OCI-LY7 (cell line): Measurements from ENCODE around the gene ARL15. TPM values are rescaled to one million over a fixed set of nuclear protein-coding genes. Genes with fewer than 3 reads are reported as not detected.

Experiments
- BruUV-seq: library from RNA; stranded (reverse); fragments of 400-500 nt; replicated peaks from 2 replicates; lab custom pipeline; 2021; lab: Mats Ljungman, UMichigan
- CTCF ChIA-PET: fragments of 300-600 bp; sonication (Branson Sonifier 250); formaldehyde crosslinking; loops from one replicate; lab custom pipeline; 2022; ENCODE audit warnings: antibody characterized with exemption; ENCODE audit not compliant: unreplicated experiment; lab: Charles Lee
- POLR2A ChIA-PET: fragments of 300-600 bp; sonication (Branson Sonifier 250); formaldehyde crosslinking; loops from one replicate; lab custom pipeline; 2022; ENCODE audit warnings: antibody characterized with exemption; lab: Charles Lee
- DNase-seq: peaks from one replicate; pipeline ENCODE4 v3.0.0-alpha.2; 2015; ENCODE audit warnings: low spot score
- H2AFZ ChIP-seq: fragments of 200-600 bp; sonication (generic), shearing (Covaris generic); 2 replicates; pipeline ENCODE4 v1.6.1; 2014; ENCODE audit warnings: mild to moderate bottlenecking, antibody characterized with exemption, low read length, moderate library complexity
- H3K27ac ChIP-seq: fragments of 200-600 bp; sonication (generic); 2 replicates; pipeline ENCODE4 v1.5.1; 2014; ENCODE audit warnings: mixed run types, low read depth, mild to moderate bottlenecking, moderate library complexity, low read length, inconsistent platforms; ENCODE audit not compliant: poor library complexity, severe bottlenecking
- H3K36me3 ChIP-seq: fragments of 200-600 bp; sonication (generic); 2 replicates; pipeline ENCODE4 v1.6.1; 2014; ENCODE audit warnings: mild to moderate bottlenecking, antibody characterized with exemption, low read length, moderate library complexity, mixed read lengths; ENCODE audit not compliant: insufficient read depth
- H3K4me1 ChIP-seq: fragments of 200-600 bp; sonication (generic); 2 replicates; pipeline ENCODE4 v1.5.1; 2014; ENCODE audit warnings: mild to moderate bottlenecking, low read length; ENCODE audit not compliant: insufficient read depth, poor library complexity, severe bottlenecking
- H3K4me2 ChIP-seq: fragments of 200-600 bp; sonication (generic); 2 replicates; pipeline ENCODE4 v1.6.1; 2014; ENCODE audit warnings: mild to moderate bottlenecking, low read length
- H3K4me3 ChIP-seq: fragments of 200-600 bp; sonication (generic); 2 replicates; pipeline ENCODE4 v1.5.1; 2014; ENCODE audit warnings: mild to moderate bottlenecking, low read depth, low read length; ENCODE audit not compliant: poor library complexity, severe bottlenecking
- H3K79me2 ChIP-seq: fragments of 200-600 bp; sonication (generic); 2 replicates; pipeline ENCODE4 v1.6.1; 2016; ENCODE audit warnings: low read depth, mild to moderate bottlenecking, low read length, moderate library complexity, mixed read lengths; ENCODE audit not compliant: insufficient read depth
- H3K9me2 ChIP-seq: fragments of 200-600 bp; sonication (generic); 2 replicates; pipeline ENCODE4 v1.6.1; 2016; ENCODE audit warnings: mild to moderate bottlenecking, low read length, mixed read lengths; ENCODE audit not compliant: insufficient read depth
- H3K9me3 ChIP-seq: fragments of 200-600 bp; sonication (generic); 2 replicates; pipeline ENCODE4 v1.6.1; 2014; ENCODE audit warnings: mild to moderate bottlenecking, mixed run types, low read length, mixed read lengths
- H4K20me1 ChIP-seq: fragments of 200-600 bp; sonication (generic); 2 replicates; pipeline ENCODE4 v1.6.1; 2014; ENCODE audit warnings: mild to moderate bottlenecking, antibody characterized with exemption, low read length, moderate library complexity, mixed read lengths; ENCODE audit not compliant: insufficient read depth
- EZH2phosphoT487 ChIP-seq: fragments of 200-600 bp; sonication (generic); IDR thresholded peaks from 2 replicates; pipeline ENCODE4 v1.6.1; 2018; ENCODE audit warnings: low read depth, borderline replicate concordance, mild to moderate bottlenecking, mixed run types, antibody characterized with exemption, low read length, moderate library complexity, mixed read lengths
- intact Hi-C: fragments of 100-400 bp; cut with micrococcal nuclease; formaldehyde crosslinking; loops from one replicate; pipeline ENCODE4 v1.10.0; 2022; ENCODE audit not compliant: unreplicated experiment
- total RNA-seq, 2 experiments: library from RNA; depleted of rRNA in 1 of 2; stranded (reverse); fragments of >200 nt in 1 of 2; shearing (Covaris generic) in 1 of 2; gene quantifications; 2 replicates each; pipeline ENCODE4 v1.2.3, GENCODE V29; 2014 to 2022
- TF ChIP-seq, protein P1 (sequence below): fragments of 200-600 bp; sonication (generic); conservative IDR thresholded peaks from 2 replicates; pipeline ENCODE4 v1.5.1; 2014; ENCODE audit warnings: mild to moderate bottlenecking, antibody characterized with exemption, low read length, moderate library complexity, mixed read lengths

Gene ARL15
- total RNA-seq, 2 experiments from 2014 or later: 18.8 to 24.4 TPM

DNA sequence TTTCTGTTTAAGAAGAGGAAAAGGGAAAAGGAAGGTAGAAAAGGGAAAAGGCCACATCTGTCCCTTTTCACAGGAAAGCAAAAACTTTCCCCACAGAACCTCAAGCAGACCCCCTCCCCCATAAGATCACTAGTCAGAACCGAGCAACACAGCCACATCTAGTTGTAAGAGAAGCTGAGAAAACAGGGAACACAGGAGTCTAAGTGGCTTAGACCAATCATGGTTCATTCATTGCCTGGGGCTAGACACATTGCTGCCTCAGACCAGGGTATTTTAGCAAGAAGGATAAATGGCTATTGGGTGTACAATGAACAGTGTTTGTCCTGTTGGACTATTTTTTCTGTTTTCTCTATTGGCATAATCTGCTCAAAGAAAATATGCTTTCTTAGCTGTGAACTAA is 98.0 kb downstream of the ARL15 start:
- BruUV-seq: no TSS peak
- no peaks in the 10 kb centered on the region for H3K79me2 ChIP-seq
- CTCF ChIA-PET: no interaction called here

DNA sequence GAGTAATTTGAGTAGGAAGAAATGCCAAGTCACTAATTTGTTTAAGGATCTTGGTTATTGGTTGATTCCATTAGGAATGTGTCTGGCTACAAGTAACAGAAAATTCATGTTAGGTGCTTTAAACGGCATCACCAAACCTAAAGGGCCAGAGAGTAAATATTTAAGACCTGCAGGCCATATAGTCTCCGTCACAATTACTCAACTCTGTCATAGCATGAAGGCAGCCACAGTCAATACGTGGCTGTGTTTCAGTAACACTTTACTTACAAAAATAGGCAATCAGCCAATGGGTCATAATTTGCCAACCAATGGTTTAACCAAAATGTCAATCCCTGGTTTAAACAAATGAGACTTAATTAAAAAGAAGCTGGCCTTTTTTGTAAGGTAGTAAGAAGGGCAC is 98.5 kb downstream of the ARL15 start:
- no peak overlapping the region for H3K27ac ChIP-seq
- no peaks in the 10 kb centered on the region for H4K20me1 ChIP-seq
- intact Hi-C loops: no loop called here
- no peak overlapping the region for H3K4me2 ChIP-seq
- H3K79me2 ChIP-seq: no peaks in the 10 kb centered on the region
- POLR2A ChIA-PET: interaction anchor here (1.8 to 2.3 kb wide), 2 partner anchors 9 to 17 kb away, joined by 5 to 7 read pairs; no protein-coding TSS in a partner anchor
- no peak for DNase-seq
- CTCF ChIA-PET: interaction anchor here (1.0 kb wide), 1 partner anchor 9 kb away, joined by 3 read pairs; no protein-coding TSS in a partner anchor
- H3K4me3 ChIP-seq: no peak overlapping the region
- H3K4me1 ChIP-seq: peaks cover 5% of the 10 kb centered on the region
- TF ChIP-seq, protein P1, sequence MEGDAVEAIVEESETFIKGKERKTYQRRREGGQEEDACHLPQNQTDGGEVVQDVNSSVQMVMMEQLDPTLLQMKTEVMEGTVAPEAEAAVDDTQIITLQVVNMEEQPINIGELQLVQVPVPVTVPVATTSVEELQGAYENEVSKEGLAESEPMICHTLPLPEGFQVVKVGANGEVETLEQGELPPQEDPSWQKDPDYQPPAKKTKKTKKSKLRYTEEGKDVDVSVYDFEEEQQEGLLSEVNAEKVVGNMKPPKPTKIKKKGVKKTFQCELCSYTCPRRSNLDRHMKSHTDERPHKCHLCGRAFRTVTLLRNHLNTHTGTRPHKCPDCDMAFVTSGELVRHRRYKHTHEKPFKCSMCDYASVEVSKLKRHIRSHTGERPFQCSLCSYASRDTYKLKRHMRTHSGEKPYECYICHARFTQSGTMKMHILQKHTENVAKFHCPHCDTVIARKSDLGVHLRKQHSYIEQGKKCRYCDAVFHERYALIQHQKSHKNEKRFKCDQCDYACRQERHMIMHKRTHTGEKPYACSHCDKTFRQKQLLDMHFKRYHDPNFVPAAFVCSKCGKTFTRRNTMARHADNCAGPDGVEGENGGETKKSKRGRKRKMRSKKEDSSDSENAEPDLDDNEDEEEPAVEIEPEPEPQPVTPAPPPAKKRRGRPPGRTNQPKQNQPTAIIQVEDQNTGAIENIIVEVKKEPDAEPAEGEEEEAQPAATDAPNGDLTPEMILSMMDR: no peak
- TF ChIP-seq EZH2phosphoT487: no peak
- H2AFZ ChIP-seq: no peak overlapping the region
- H3K36me3 ChIP-seq: no peaks in the 10 kb centered on the region
- no peaks in the 10 kb centered on the region for H3K9me3 ChIP-seq
- no TSS peak for BruUV-seq
- H3K9me2 ChIP-seq: no peaks in the 10 kb centered on the region

More for the DNA sequence above, 98.0 kb downstream of the ARL15 start:
- Histone ChIP-seq H3K9me3 (no peaks in the 10 kb centered on the region), H3K36me3 (no peaks in the 10 kb centered on the region), H3K9me2 (no peaks in the 10 kb centered on the region), H3K4me3 (no peak overlapping the region), H3K4me1 (peaks cover 5% of the 10 kb centered on the region), H4K20me1 (no peaks in the 10 kb centered on the region), H3K27ac (no peak overlapping the region), H3K4me2 (no peak overlapping the region), H2AFZ (no peak overlapping the region)
- no peak for TF ChIP-seq EZH2phosphoT487
- TF ChIP-seq, protein P1: no peak
- intact Hi-C loops: no loop called here
- POLR2A ChIA-PET: interaction anchor here (1.8 to 2.3 kb wide), 2 partner anchors 10 to 17 kb away, joined by 5 to 7 read pairs; no protein-coding TSS in a partner anchor
- DNase-seq: no peak

DNA sequence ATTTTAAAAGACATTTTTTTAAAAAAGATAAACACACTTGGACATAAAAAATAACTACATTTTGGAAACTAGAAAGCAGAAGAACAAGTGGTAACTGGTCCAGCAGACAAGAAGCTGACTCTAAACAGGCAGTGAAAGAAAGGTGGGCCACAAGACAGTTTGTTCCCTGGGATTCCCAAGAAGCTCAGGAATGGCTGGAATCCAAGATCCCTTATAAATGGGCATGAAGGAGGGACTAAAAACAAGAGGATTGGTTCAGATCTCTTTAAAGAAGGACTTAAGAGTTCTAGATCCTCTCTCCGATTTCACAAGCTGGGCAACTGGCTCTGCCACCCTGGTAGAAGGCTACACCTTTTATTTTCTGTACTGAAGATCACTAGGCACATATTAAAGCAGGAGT is 102.8 kb downstream of the ARL15 start:
- no peaks in the 10 kb centered on the region for H3K36me3 ChIP-seq
- no peaks in the 10 kb centered on the region for H3K9me2 ChIP-seq
- TF ChIP-seq EZH2phosphoT487: no peak
- TF ChIP-seq, protein P1: no peak
- H2AFZ ChIP-seq: no peak overlapping the region
- H3K9me3 ChIP-seq: no peaks in the 10 kb centered on the region
- no peak for DNase-seq
- POLR2A ChIA-PET: interaction anchor here (0.6 kb wide), 1 partner anchor 133 kb away, joined by 3 read pairs; no protein-coding TSS in a partner anchor
- BruUV-seq: no TSS peak
- H3K79me2 ChIP-seq: no peaks in the 10 kb centered on the region
- H4K20me1 ChIP-seq: no peaks in the 10 kb centered on the region
- intact Hi-C loops: no loop called here
- H3K27ac ChIP-seq: no peak overlapping the region
- H3K4me2 ChIP-seq: no peak overlapping the region
- no peak overlapping the region for H3K4me3 ChIP-seq
- CTCF ChIA-PET: no interaction called here
- peaks cover 3% of the 10 kb centered on the region for H3K4me1 ChIP-seq
